Stimulated activated CD8-positive, alpha-beta memory T cell treated with anti-CD3 and anti-CD28 coated beads, Interleukin-15, amount 100 ng/mL, for 48 hours (primary cell): Measurements from ENCODE around the gene ITIH4.

Source experiments
- DNase-seq, 2 donors: peaks; one replicate each; pipeline ENCODE4 v3.0.0-alpha.2; 2020; ENCODE audit warnings: low read depth in 2 of 2

The ITIH4 gene

DNA sequence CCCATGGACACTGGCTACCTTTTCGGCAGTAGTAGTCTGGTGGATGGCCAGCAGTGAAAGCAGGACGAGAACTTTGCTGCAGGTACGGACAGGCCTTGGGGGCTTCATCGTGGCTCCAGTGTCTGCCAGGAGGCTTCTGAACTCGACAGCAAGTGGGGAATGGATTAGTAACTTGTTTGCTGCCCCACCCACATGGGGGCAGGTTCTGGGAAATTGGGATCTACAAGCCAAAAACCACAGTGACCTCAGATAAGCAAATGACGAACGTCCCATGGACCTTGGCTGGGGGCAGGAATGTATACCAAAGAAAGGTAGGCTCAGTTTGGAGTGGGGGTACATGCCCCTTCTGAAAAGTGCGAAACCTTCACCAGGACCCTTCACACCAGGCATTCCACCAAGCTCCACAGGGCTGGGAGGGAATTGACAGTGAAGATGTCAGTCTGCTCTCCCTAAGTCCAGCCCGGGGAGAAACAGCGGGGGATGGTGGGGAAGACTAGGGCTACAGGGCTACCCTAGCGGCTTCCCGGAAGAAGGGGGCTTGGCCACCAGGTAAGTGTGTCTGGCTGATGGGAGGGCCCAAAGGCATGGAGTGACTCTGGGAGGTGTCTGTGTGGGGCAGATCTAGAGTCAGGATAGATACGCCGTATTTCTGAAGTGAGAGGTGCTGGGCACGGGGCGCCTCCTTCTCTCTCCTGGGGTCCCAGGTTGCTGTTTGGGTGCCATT is at the start of gene ITIH4:
ITIH4 (minus strand) TSS at position 138 of the 724 bp plus-strand sequence; CDS start at position 108, 30 bp downstream.
- no peak for DNase-seq

DNA sequence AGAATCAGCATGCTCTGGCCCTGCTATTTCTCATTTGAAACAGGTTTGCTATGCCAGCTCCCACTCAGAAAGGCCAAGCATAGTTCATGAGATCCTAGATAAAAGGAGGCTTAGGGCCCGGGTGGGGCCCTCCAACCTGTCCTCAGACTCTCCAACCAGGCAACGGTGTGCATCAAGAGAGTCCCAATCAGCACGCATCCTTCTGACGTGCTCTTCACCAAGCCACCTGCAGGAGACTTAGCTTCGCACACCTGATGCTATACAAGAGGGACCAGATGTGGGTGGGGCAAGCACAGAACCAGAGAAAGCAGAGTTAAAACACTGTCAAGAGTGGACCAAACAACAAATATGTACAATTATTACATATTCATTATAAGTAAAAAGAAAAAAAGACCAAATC is 49.6 kb upstream of the ITIH4 start:
- DNase-seq: no peak

DNA sequence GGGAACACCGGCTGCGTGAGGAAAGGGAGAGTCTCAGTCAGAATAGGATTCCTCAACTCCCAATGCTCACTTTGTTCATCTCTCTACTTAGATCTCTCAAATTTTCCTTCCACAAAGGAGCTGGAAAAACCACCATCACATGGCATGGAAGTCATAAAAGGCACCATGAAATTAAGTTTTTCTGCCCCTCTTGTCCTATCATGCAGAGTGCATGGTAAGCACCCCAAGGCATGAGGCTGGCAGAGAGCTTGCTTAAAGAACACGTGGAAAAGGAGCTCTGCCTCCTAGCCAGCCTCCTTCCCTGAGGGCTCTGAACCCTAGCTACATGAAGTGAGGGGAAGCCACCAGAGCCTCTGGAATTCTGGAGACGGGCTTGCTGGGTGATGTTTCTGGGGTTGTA is 49.1 kb upstream of the ITIH4 start:
- DNase-seq: no peak

DNA sequence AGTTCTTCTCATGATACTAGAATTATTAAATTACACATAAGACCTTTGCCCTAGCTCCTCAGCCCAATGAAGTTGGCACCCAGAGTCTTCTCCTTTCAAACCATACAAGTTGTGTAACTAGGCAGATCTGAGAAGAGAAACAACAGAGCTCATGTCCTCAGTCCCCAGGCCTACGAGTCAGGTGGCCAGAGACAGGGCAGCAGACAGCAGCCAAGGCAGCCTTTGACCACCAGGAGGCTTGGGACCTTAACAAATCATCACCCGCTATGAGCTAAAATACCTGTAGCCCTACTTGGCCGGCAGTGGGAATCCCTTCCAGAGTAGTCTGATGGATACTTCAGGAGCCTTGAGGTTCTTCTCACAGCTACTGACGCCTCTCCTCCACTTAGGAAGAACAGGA is 48.6 kb upstream of the ITIH4 start:
- no peak for DNase-seq

DNA sequence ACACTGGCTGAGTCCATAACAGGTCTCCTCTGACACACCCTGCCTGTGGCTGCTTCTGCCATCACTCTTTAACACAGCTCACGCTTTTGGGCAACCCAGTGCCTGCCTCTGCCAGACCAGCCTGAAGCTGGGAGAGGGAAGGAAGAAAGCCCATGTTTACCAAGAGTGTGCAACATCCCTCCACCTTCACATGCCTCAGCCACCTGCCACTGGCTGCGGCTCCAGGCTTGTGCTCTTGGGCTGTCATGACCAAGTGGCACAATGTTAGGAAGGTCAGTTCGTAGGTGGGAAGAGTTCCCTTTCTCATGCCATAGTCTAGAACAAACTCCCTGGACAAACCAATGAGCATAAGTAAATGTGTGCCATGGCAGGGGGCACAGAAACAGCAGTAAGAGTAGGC is 46.6 kb upstream of the ITIH4 start:
- no peak for DNase-seq

DNA sequence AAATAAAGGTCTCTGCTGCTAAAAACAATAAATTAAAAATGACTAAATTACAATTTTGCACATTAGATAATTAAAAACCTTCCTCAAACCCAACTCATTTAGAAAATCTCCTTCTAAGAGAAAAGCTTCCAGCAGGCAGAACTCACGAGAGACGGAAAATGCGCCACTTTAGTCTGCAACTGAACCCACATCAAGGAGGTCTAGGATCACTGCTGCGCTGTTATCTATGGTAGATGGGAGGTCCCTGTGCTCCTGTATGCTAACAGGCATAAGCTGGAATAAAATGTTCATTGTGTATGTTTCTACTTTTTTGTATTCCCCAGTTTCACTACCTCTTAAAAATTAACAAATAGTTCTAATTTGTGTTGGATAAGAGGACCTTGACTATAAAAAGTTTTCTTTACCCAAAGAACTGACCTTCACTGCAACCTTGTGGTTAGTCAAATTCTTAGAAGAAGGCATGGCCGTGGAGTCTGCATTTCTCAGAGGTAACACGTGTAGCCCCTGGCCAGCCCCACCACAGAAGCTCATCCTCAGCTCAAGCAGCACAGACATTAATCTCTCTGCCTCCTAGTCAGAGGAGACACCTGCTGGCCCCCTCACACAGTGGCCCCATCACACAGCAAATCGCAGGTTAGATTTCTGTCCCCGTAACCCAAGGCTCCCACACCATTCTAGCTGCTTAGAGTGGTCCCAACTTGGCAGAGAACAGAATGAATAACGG is 44.6 kb upstream of the ITIH4 start:
- DNase-seq: no peak

DNA sequence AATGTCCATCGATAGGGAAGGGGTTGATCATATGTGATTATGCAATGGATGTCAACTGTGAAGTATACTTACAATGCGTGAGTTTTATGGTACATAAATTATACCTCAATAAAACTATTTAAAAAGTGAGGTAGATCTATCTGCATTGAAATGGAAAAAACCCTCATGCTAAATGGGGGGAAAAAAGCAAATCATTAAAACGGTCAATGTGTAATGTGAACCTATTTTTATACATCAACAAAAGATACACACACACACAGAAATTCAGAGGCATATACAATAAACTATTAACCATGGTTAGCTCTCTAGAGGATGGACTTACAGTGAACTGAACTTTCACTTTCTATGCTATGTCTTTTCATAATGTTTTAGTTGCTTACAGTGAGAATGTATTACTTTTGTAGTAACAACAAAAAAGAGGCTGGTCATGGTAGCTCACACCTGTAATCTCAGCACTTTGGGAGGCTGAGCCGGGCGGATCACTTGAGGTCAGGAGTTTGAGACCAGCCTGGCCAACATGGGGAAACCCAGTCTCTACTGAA is 43.8 kb upstream of the ITIH4 start:
- DNase-seq: no peak

DNA sequence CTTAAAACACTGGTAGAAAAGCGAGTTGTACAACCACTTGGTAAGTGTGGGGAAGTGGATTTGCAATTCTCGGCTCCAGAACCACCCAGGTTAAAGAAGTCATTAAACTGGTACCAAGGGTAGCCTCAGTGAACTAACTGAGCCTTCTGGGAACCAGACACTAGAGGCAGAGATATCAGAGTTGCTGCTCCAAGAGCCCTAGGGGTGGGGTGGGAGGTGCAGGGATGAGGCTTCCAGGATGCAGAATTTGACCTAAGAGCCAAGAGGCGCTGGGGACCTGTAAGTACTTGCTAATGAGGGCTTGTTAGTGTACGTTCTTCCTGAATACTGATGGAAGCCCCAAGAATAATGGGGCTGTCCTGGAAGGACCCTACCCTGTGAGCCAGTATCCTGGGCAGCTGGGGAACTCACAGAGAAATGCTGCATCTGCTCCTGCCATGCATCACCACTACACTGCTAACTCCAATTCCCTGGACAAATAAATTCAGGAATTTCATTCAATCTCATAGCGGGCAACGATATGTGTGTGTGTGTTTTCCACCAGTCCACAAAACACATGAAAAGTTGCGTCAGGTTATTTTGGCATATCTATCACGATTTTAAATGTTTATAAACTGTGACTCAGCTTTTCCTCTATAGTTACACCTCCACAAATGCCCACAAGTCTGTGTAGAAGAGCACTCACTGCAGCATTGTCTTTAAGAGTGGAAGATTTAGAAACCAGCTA is 43.1 kb upstream of the ITIH4 start:
- DNase-seq: no peak

DNA sequence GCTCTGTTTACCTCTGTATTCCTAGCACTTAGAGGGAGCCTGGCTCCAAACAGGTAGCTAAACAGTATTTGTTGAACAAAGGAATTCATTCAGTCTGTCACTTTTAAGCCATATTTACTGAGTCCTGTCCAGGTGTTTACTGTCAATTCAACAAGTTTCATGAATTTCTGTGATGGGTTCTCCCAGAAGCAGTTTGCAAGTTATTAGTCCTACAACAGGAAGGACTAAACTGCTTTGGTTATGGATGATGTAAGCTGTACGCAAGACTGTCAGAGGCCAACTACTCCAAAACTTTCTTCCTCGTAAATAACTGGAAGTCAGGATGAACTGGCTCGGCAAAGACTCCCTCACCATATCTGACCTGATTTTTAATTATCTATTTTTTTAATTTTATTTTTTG is 41.8 kb upstream of the ITIH4 start:
- no peak for DNase-seq

DNA sequence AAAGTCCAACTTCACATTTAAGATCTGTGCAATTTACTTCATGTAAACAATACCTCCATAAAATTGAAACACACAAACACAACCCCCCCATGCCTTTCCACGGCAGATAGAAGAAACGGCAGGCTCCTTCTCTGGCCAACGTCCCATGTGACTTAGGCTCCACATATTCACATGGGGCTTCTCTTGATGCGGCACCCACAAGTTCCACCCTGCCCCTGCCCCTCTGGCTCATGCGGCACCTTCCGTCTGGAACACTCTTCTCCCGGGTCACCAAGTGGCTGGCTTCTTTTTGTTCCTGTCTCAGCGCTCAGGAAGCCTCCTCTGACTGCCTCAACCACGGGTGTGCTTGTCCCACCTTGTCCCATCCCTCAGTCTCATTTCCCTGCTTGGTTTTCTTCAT is 41.3 kb upstream of the ITIH4 start:
- no peak for DNase-seq

DNA sequence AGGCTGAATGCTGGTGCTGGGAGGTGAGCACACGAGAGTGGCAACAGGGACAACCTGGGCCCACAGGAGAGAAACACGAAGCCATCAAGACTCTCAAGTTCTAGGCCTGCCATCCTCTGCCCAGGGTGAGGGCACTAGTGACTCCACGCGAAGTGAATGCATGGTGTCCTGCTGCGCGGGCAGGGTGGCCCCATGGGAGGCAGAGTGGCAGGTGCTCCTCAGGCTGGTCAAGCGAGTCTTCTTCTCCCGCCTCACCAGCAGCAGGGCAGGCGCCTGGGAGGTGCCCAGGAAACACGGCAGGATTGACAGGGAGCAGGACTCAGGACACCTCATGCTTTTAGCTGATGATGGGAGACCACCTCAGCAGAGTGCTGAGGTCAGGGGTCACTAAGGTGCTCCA is 40.0 kb upstream of the ITIH4 start:
- no peak for DNase-seq

DNA sequence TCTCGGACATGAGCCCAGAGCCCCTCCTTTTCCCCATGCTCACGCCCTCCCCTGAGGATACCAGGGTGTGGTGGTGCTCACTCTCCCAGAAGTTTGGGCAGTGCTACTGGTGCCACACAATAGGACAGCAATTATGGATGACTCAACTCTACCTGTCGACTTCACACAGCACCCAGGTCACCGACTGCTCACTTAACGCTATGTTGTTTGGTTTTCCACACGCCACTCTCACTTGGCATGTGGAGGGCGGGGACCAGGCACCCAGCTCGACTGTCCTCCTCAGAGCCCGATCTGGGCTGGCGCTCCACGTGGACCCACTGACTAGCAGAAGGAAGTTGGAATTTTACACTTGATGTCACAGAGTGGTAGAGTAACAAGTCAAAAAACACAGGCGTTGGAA is 36.0 kb upstream of the ITIH4 start:
- no peak for DNase-seq

DNA sequence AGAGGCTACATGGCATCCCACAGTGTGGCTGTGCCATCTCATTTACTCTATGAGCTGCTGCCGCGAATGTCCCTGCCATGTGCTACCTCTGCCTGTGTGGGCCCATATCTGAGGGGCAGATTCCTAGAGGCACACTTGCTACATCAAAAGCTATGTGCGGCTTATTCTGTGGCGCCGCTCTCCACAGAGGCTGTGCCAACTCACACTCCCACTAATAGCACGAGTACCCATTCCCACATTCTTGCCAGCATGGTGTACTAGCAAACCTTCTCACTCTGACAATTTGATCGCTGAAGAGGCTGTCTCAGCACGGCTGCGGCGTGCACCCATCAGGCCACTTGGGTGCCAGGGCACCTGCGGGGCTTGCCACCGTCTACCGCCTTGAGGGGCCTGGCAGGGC is 35.5 kb upstream of the ITIH4 start:
- DNase-seq: no peak

DNA sequence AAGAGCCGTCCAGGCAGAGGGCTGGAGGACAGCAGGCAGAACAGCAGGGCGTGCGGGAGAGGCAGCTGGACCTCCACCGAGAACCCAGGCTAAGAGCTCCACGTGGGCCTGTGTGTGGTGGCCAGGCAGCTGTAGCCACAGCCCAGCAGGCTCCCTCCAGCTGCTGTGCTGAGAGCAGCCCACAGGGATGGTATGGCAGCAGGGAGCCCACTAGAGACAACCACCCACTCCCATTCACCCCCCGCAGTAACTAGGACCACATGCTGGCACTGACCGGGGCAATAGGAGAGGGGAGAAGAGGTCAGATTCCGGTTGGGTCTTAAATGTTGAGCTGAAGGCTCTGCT is 29.9 kb upstream of the ITIH4 start:
- DNase-seq: no peak

DNA sequence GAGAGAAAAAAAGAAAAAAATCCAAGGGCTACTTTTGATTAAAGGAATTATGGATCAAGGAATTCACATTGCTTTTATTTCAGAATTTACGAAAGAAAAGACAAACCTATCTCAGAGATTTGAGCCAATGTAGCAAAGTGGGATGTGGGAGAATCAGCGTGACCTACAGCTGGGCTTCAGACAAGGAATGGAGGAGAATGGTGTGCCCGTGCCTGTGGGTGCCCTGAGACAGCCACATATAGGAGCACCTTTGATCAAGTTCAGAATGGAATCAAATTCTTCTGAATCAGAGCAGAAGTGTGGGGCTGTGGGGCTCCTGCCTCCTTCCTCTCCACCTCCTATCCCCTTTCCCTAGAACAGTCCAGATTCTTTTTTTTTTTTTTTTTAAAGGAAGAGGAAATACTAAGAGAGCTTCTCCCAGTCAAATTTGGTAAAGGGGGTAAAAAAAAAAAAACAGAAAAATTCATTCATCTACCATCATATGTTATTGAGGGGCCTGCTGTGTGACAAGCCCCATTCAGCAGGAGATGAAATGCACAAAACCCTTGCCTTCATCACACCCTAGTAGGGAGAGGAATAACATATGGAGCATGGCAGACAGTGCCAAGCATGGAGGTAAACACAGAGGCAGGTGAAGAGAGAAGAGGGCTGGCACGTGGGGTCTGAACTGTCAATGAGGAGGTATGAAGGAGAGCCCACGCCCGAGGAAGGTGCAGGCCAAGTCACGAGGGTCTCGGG is 29.4 kb upstream of the ITIH4 start:
- no peak for DNase-seq

DNA sequence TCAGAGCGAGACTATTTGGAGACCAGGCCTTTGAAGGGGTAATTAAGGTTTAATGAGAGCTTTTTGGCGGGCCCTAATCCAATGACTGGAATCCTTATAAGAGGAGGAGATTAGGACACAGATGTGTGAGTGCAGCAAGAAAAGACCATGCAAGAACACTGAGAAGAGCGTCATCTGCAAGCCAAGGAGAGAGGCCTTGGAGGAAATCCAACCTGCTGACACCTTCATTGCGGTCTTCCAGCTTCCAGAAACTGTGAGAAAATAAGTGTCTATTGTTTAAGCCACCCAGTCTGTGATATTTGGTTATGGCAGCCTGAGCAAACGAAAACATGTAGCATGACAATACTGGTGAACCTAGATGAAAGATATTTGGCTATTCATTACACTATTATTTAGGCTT is 27.4 kb upstream of the ITIH4 start:
- DNase-seq: no peak

DNA sequence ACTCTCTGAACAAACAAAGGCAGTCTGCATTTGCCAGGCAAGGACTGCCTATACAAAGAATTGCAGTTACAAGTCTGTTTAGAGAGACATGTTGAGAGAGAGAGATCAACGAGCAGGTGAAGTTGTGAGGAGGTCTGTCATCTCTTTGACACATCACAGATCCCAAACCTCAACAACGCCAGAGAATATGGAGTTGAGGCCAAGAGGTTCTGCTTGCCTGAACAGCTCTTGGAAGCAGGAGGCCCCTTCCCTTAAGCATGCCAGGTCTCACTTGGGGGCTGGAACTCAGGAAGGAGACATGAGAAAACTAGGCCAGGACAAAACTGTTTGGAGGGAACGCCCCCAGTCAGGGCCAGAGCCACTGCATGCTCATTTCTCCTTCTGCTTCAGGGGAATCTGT is 26.7 kb upstream of the ITIH4 start:
- DNase-seq: no peak

DNA sequence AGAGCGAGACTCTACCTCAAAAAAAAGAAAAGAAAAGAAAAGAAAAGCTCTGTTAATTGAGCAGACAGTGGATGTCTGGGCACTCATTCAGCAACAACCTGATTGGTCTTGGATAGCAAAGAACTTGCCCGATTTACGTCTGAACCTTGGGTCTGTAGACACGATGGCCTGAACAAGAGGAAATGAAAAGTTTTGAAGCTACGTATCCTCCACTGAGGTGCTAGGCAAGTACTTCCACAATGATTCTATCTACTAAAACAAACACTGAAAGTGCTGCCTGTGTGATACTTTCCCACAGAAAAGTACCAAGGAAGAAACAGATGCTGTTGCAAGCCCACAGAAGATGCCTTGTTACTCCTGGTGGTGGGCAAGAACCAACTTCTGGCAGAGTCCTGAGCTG is 26.2 kb upstream of the ITIH4 start:
- DNase-seq: no peak

DNA sequence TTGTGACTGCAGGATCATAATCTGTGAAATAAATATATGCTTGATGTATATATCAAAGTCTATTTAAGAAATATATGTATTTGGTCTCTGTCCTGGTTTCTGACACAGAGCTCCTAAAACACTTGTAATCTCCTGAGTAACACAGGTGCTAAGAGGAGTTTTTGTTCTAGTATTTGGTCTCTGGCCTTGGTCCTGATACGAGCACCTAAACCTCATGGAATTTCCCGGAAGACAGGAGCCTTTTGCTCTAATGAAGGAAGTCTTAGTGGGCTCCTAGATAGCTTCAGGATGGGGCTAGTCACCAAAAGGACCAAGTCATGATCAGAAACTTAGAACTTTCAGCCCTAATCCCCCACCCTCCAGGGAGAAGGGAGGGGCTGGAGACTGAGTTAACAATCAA is 23.5 kb upstream of the ITIH4 start:
- DNase-seq: no peak

DNA sequence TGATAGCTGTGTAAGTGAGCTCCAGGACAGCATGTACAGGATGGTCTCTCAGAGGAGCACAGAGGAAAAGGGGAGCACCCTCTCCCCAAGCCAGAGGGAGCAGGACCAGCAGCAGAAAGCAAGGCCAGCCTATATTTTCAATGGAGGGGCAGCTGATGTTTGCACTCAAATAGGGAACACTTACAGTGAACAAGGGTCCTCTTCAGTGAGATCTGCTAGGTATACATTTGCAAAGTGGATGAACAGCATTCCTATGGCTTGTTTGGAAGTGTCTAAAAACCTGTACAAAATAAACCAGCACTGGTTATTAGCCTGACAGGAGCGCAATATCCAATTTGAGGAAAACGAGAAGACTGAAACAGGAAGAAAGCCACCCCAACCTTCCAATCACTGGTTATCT is 21.9 kb upstream of the ITIH4 start:
- no peak for DNase-seq

DNA sequence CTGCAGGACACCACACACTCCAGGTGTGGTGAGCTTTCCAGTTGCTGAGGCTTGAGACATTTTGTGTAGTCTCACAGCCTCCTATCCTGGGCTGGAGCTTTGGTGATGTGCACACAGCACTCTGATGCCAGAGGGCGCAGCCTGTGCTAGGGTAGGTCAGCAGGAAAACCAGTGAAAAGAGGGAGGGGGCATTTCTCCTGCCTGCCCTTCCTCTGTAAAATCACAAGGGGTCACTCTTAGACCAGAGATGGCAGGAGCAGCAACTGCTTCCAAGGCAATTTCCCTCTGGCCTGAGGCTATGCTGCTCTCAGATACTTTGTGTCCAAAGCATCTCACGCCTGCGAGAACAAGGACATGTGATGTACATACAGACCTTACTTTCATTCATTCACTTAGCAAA is 20.9 kb upstream of the ITIH4 start:
- no peak for DNase-seq

DNA sequence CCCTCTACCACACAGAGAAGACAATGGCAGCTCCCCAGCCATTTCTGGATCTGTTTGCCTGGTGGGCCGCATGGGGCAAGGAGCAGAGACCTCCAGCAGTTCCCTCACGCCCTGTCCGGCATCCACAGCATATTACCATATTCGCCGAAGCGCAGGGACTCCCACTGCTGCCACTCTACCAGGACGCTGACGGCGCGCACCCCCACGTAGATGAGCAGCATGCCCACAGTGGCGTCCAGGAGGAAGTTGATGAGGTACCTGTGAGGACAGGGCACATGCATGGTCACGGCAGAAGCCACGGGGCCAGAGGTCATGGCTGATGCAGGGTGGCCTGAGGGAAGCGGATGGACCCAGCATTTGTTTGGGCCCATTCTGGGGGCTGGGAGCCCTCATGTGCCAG is 19.2 kb upstream of the ITIH4 start:
- DNase-seq: no peak
